Fibroblast of lung (primary cell): Measurements from ENCODE around the gene ARID2.

ENCODE experiments used
- CTCF ChIP-seq, 2 donors: IDR thresholded peaks in 1 of 2; conservative IDR thresholded peaks in 1 of 2; 1 replicate in 1 of 2; 2 replicates in 1 of 2; pipeline ENCODE4 v1.5.1; 2011 to 2012; ENCODE audit warnings: low read length in 2 of 2, control low read depth in 1 of 2, inconsistent platforms in 1 of 2, low read depth in 1 of 2, mild to moderate bottlenecking in 1 of 2
- EZH2 ChIP-seq: IDR thresholded peaks from 2 replicates; pipeline ENCODE4 v1.5.1; 2012; ENCODE audit warnings: low read length, control low read depth, mild to moderate bottlenecking; ENCODE audit errors: missing control alignments

GRCh38 chr12:45913631-45914030 lies 184.1 kb downstream of the ARID2 start:
- TF ChIP-seq EZH2 (no peak), CTCF (conservative IDR thresholded peaks at IDR 0.05 in 1 of 2, IDR thresholded peaks at IDR 0.05 in 1 of 2; ENCODE audit: low read depth in 1 of 2, low read length in 2 of 2) (no peak)
